KOPT-K1 (cell line): ENCODE data around the gene ZNF619.

Experiments used
- H3K27ac ChIP-seq: fragments of 200-600 bp; sonication (generic); 2 replicates; pipeline ENCODE4 v1.5.1; 2016; ENCODE audit warnings: antibody characterized with exemption, mild to moderate bottlenecking, low read depth, low read length; ENCODE audit not compliant: poor library complexity, severe bottlenecking
- H3K36me3 ChIP-seq: fragments of 200-600 bp; sonication (generic); 2 replicates; pipeline ENCODE4 v1.5.1; 2017; ENCODE audit warnings: antibody characterized with exemption, mild to moderate bottlenecking, low read length, moderate library complexity; ENCODE audit not compliant: insufficient read depth
- H3K9me3 ChIP-seq: fragments of 200-600 bp; sonication (generic); 2 replicates; pipeline ENCODE4 v1.5.1; 2017; ENCODE audit warnings: antibody characterized with exemption, low read length, mild to moderate bottlenecking; ENCODE audit not compliant: insufficient read depth, poor library complexity, severe bottlenecking

ZNF619 gene

GRCh38 chr3:40476478-40477470, at the start of gene ZNF619:
ZNF619 (plus strand) TSS chr3:40477122; CDS start chr3:40477980, 858 bp downstream.
- no peak within 1 kb of the TSS for H3K27ac ChIP-seq
- no peaks in the 10 kb centered on the region for H3K36me3 ChIP-seq
- no peaks in the 10 kb centered on the region for H3K9me3 ChIP-seq

GRCh38 chr3:40432793-40433192, 44.1 kb upstream of the ZNF619 start:
- Histone ChIP-seq H3K9me3 (no peaks in the 10 kb centered on the region), H3K27ac (no peak overlapping the region), H3K36me3 (no peaks in the 10 kb centered on the region)

GRCh38 chr3:40437889-40438288, 39.0 kb upstream of the ZNF619 start:
- no peaks in the 10 kb centered on the region for H3K36me3 ChIP-seq
- no peaks in the 10 kb centered on the region for H3K9me3 ChIP-seq
- H3K27ac ChIP-seq = no peak overlapping the region

GRCh38 chr3:40445062-40445461, 31.9 kb upstream of the ZNF619 start:
- Histone ChIP-seq H3K36me3 (no peaks in the 10 kb centered on the region), H3K27ac (no peak overlapping the region), H3K9me3 (no peaks in the 10 kb centered on the region)

- H3K36me3 ChIP-seq = no peaks in the 10 kb centered on the region
- no peaks in the 10 kb centered on the region for H3K9me3 ChIP-seq
- H3K27ac ChIP-seq = no peak overlapping the region
These were observed 31.0 kb upstream of the ZNF619 start for GRCh38 chr3:40445880-40446279.

- H3K9me3 ChIP-seq = no peaks in the 10 kb centered on the region
- H3K36me3 ChIP-seq = no peaks in the 10 kb centered on the region
- H3K27ac ChIP-seq = no peak overlapping the region
These were observed 26.5 kb upstream of the ZNF619 start for GRCh38 chr3:40450438-40450837.

GRCh38 chr3:40451551-40451950, 25.4 kb upstream of the ZNF619 start:
- Histone ChIP-seq H3K36me3 (no peaks in the 10 kb centered on the region), H3K27ac (no peak overlapping the region), H3K9me3 (no peaks in the 10 kb centered on the region)

GRCh38 chr3:40452057-40452456, 24.9 kb upstream of the ZNF619 start:
- Histone ChIP-seq H3K9me3 (no peaks in the 10 kb centered on the region), H3K36me3 (no peaks in the 10 kb centered on the region), H3K27ac (no peak overlapping the region)

- Histone ChIP-seq H3K9me3 (no peaks in the 10 kb centered on the region), H3K36me3 (no peaks in the 10 kb centered on the region), H3K27ac (peak overlapping the region; percentile 58)
These were observed 24.4 kb upstream of the ZNF619 start for GRCh38 chr3:40452562-40452875.

GRCh38 chr3:40452876-40453730, 23.8 kb upstream of the ZNF619 start:
- peak overlapping the region; percentile 58 for H3K27ac ChIP-seq
- H3K9me3 ChIP-seq = no peaks in the 10 kb centered on the region

GRCh38 chr3:40453933-40454332, 23.0 kb upstream of the ZNF619 start:
- Histone ChIP-seq H3K36me3 (peaks cover 10% of the 10 kb centered on the region), H3K27ac (no peak overlapping the region), H3K9me3 (no peaks in the 10 kb centered on the region)

More at GRCh38 chr3:40452876-40453730, 23.8 kb upstream of the ZNF619 start:
- peaks cover 2% of the 10 kb centered on the region; the same call in 1 of the 2 replicates for H3K36me3 ChIP-seq

GRCh38 chr3:40455328-40455727, 21.6 kb upstream of the ZNF619 start:
- H3K9me3 ChIP-seq = no peaks in the 10 kb centered on the region
- H3K27ac ChIP-seq = no peak overlapping the region
- peaks cover 24% of the 10 kb centered on the region for H3K36me3 ChIP-seq

- H3K9me3 ChIP-seq = no peaks in the 10 kb centered on the region
- H3K36me3 ChIP-seq = peaks cover 35% of the 10 kb centered on the region
- peak overlapping the region; percentile 77 for H3K27ac ChIP-seq
These were observed 20.5 kb upstream of the ZNF619 start for GRCh38 chr3:40456279-40456939.

GRCh38 chr3:40456940-40457823, 19.7 kb upstream of the ZNF619 start, which contains the start of gene RPL14:
RPL14 (plus strand) TSS chr3:40457339; CDS start chr3:40457472, 133 bp downstream.
- Histone ChIP-seq H3K9me3 (no peaks in the 10 kb centered on the region), H3K36me3 (peaks cover 43% of the 10 kb centered on the region), H3K27ac (peak within 1 kb of the TSS; percentile 77)
